ENCODE measurements around the gene LRRK1. TPM values are rescaled to one million over a fixed set of nuclear protein-coding genes. Genes with fewer than 3 reads are reported as not detected.

Gene LRRK1
- total RNA-seq, 1 experiment from 2014 or later, result not detected

DNA sequence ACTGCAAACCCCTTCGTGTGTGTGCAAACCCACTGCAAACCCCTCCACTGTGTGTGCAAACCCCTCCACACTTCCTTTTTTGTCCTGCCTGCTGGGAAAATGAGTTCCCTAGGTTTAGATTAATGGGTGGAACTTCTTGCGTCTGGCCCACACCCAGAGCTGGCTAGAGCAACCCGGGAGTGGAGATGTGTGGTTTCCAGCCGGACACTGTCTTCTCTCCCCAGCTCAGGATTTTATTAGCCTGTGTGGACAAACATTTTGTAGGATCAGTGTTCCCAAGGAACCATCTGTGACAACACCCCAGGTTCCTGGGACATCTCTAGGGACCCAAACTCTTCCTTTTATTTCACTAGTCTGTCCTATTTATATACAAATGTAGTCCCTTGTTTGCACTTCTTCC is 9.6 kb upstream of the LRRK1 start:
- in situ Hi-C loops (cut with HindIII; ENCODE audit: low sequenced_read_pairs), result no loop called here
- no peak for DNase-seq (ENCODE audit: low spot score)

DNA sequence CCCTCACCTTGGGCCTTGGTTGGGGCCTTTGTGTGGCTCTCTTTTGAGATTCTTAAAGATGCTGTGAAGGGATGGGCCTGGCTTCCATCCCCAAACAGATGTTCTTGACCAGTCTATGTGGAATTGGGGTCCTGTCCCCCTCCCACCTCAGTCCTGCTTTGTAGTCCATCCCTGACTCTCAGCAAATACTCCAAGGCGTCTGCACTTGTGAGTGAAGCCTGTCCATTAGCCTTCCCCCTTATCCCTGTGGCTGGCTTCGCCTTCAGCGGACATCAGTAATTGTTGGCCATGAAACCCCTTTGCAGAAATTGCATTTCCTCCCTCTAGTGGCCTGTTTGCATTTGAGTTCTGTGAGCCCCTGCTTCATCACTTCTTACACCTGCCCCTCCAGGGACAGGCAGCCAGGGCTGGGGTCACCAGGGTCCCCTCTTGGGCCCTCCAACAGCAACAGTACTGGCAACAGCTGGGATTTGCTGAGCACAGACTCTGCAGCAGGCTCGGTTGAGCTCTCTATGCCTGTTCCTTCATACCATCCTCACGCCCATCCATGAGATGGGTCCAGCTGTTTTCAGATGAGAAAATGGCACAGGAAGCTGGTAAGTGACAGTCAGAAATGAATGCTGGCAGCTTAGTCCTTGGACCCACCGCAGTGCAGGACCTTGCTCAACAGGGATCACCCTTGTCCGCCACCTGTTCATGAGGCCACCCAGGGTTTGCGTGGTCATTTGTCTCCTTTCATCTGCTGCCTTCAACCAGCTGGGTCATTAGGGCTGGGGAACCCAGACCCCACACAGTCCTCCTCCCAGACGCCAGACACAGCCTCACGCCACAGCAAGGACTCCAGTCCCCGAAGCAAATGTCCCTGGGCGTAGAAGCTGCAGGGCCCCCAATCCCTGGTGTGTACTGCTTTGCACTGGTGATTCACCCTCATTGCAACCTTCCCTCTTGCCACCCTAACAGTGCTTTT is 8.9 kb upstream of the LRRK1 start:
- in situ Hi-C loops (cut with HindIII; ENCODE audit: low sequenced_read_pairs), result no loop called here
- DNase-seq (ENCODE audit: low spot score), result no peak

DNA sequence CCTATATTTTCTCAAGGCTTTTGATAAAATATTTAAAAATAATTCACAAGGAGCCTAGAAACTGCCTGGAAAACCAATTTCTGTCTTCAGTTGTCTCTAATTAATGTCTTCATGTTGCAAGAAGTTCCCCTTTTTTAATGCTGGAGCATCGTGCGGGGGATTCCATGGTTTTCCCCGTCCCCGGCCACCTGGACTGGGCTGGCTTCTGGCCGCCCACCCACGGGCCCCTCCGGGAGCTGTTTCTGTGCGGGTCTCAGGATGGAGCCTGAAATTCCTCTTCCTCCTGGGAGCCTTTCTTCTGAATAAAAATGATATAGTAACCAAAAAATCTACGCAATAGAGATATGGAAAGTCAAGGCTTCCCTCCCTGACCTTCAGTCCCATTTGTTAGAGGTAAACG is 8.1 kb upstream of the LRRK1 start:
- in situ Hi-C loops (cut with HindIII; ENCODE audit: low sequenced_read_pairs), result no loop called here
- DNase-seq (ENCODE audit: low spot score), result no peak

DNA sequence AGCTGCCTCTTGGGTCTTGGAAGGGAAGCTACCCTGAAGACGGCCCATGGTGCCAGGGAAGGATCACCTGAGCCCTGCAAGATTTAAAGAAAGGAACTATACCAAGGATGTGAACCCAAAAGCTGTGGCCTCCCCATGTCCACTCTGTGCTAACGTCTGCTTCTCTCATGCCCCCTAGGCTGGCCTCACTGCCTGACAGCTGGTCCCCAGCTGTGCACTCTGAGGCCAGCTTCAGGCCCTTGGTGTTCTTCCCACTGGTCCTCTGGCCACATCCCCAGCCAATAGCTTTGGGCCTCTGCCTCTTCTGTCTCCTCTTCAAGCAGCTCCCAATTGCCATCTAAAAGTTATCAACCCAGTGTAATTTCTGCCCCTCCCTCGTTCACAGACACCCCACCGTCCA is 5.2 kb upstream of the LRRK1 start:
- no peak for DNase-seq (ENCODE audit: low spot score)
- in situ Hi-C loops (cut with HindIII; ENCODE audit: low sequenced_read_pairs), result no loop called here

DNA sequence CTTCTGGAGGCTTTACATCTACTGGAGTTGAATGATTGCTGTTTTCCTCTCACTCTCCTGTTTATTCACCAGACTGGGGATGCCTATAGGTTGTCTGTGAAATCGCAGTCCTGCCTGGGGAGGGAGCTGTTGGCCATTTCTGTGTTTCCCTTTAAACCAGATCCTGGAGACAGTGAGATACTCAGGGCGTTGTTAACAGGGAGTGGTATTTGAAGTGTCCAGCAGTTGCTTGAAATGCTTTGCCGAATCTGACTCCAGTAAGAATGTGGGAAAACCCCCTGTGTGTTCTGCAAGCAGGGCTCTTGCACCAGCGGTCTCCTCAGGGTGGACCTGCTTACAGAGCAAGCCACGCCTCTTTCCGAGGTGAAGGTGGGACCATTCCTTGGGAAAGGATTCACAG is 4.3 kb upstream of the LRRK1 start:
- DNase-seq (ENCODE audit: low spot score), result no peak
- in situ Hi-C loops (cut with HindIII; ENCODE audit: low sequenced_read_pairs), result no loop called here

DNA sequence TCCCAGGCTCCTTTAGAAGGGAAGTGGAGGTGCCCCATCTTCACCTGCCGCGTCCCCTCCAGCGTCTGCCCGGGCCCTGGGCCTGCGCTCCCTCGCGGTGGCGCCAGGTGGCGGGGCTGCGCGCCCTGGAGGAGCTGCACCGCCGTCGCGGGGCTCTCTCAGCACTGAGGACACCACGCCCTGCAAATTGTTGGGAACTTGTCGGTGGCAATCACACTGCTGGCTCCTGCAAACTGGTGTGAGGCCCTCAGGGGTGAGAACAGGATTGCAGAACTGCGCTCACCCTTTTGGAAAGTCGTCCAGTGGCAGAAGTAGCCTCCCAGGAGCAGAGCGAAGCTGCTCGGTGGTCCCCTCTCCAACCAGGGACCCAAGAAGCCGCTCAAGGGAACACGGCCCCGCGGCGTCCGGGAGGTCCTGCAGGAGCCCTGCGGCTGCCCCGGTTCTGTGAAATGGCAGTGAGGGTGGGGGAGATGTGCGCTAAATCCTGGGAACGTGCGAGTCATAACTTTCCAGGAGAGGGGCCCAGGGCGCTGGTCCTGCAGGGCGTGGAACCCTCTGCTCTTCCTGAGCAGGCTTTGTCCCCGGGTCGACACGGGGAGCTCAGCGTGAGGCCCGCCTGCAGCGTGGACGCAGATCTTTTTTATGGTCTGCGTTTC is 995 bp upstream of the LRRK1 start:
- in situ Hi-C loops (cut with HindIII; ENCODE audit: low sequenced_read_pairs), result no loop called here

DNA sequence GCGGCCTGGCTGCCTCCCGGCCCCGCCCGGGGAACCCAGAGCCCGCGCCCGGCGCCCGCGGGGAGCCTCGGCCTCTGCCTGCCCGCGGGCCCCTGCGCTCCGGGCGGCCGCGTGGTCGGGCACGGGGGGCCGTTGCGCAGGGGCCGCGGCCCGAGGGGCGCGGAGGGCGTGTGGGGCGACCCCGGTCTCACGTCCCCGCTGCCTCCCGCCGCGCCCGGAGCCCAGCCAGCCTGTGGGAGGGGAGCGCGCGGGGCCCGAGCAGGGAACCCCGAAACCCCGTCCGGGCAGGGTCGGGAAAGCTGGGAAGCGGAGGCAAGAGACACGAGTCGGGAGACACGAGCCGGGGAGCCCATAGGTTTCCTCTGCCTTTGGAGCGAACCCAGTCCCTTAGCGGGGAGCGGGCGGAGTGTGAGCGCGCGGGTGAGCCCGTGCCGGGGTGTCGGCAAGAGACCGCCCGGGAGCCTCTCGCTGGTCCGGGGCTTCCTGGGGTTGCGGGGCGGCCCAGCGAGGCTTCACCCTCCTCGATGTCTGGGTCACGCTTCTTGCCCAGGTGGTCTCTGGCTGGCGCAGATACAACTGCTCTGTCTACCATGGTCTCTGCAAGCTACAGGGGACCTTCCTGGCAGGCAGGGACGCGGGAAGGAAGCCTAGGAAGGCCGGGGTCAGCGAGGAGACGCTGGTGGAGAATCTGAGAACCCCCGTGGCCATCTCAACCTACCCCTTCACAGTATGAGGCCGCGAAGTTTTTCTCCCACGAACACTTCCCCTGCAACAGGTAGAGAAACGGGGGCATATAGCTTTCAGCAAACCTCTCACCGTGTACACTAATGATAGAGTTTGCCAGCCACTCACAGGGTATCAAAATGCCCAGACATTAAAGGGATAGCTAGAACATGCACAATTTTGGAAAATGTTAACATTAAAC is 586 bp downstream of the LRRK1 start:
- in situ Hi-C loops (cut with HindIII; ENCODE audit: low sequenced_read_pairs), result no loop called here
- peak; percentile 12 for DNase-seq (ENCODE audit: low spot score)

More for the DNA sequence above, 995 bp upstream of the LRRK1 start:
- peak; percentile 68 for DNase-seq (ENCODE audit: low spot score)

DNA sequence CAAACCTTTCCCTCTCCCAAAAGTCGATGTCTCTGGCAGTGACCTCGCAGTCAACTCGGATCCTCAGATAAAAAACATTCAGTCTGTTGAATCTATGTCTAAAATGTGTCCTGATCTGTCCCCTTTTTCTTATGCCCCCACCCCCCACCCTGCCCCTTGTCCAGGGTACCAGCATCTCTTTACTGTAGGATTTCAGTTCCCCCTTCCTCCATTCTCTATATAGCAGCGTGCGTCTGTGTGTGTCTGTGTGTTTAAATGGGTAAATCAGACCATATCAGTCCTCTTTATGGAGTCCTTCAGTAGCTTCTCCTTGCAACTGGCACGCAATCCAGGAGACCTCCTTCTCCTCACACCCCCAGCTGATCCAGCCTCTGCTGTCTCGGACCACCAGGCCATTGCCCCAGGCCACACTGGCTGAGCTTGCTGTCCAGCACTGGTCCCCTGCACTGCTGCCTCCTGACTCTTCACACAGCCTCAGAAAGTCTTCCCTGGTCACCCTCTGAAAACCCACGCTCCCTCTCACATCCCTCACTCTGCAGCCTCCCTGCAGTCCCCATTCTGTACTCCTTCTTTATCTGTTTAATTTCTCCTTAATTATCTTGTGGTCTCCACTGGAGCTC is 1.5 kb downstream of the LRRK1 start:
- in situ Hi-C loops (cut with HindIII; ENCODE audit: low sequenced_read_pairs), result no loop called here
- no peak for DNase-seq (ENCODE audit: low spot score)

DNA sequence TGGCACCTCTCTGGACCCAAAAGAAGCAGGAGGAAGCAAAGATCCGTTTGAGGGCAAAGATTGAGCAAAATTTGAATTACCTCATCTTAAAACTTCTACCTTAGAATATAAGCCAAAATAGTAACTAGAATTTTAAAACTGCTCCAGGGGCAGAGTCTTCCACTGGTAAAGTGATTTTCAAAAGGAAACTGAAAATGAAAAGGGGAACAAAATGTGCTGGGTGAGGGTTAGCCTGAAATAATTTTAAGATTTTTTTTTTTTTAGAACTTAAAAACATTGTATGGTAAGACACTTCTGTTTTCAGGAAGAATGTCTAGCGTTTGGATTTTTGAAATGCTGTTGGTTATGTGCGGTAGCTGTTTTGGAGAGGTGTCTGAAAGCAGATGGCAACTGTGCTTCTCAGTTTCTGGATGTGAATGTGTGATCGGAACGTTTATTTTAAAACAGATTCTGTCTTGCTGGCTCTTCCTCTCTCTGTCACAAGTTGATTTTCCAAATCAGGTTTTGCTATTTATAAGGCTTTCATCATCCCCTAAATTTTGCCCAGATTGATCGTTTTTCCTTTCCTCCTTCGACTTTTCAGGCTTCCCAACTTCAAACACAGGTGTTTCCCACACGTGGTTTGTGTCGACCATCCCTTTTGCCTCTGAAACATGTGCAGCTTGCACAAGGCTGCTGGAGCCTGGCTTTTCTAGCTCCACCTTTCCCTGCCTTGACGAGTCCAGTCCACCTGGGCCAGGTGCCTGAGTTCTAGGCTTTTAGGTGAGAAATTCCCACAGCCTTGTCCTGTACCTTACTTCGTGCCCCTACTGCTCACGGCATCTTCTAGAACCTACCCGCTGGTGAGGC is 3.3 kb downstream of the LRRK1 start:
- DNase-seq (ENCODE audit: low spot score), result no peak
- in situ Hi-C loops (cut with HindIII; ENCODE audit: low sequenced_read_pairs), result no loop called here

DNA sequence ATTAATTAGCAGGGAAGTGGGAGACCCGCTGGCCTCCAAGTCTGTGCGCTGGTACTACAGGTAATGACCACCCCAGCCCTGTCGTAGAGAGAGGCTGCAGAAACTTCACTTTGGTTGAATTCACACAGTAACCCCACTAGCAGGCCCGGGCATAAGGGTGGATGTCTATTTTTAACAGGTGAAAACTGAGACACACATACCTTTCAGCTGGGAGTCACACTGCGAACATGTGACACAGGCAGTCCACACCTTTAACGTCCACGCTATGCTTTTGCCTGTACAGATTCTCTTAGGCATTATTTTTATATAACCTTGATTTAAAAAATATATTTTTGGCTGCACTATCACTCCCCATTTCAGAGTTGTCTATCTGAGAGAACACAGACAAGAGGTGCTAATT is 3.9 kb downstream of the LRRK1 start:
- DNase-seq (ENCODE audit: low spot score), result no peak
- in situ Hi-C loops (cut with HindIII; ENCODE audit: low sequenced_read_pairs), result no loop called here

DNA sequence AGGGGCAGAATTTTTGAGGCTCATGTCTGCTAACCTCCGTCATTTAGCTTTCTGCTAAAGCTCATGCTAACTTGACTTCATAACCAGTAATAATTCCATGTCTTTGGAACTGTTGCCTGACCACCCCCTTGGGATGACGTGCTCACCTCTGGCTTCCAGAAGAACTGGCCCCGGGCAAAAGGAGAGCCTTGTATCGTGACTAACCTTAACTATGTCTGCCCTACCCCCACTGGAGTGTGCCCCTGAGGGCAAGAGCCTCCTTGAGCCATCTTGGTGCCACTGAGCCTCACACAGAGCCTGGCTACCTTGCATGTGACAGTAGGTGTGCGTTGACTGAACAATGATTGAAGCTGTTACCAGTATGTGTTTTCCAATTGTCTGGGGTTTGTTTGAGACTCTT is 4.7 kb downstream of the LRRK1 start:
- DNase-seq (ENCODE audit: low spot score), result no peak
- in situ Hi-C loops (cut with HindIII; ENCODE audit: low sequenced_read_pairs), result no loop called here

DNA sequence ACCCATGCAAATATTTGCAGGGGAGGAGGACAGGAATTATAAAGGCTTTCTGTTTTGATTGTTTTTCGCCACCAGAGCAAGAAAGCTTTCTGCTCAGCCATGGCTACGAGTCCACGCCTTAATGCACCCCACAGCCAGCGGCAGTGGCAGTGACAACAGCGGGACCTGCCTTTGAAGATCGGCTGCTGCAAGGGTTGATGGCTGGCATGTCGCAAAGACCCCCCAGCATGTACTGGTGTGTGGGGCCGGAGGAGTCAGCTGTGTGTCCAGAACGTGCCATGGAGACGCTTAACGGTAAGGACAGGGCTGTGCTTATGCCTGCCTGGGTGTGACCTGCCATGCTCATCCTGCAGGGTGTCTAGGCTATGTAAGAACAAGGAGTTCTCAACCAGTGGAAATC is 5.3 kb downstream of the LRRK1 start:
- in situ Hi-C loops (cut with HindIII; ENCODE audit: low sequenced_read_pairs), result no loop called here
- DNase-seq (ENCODE audit: low spot score), result no peak

DNA sequence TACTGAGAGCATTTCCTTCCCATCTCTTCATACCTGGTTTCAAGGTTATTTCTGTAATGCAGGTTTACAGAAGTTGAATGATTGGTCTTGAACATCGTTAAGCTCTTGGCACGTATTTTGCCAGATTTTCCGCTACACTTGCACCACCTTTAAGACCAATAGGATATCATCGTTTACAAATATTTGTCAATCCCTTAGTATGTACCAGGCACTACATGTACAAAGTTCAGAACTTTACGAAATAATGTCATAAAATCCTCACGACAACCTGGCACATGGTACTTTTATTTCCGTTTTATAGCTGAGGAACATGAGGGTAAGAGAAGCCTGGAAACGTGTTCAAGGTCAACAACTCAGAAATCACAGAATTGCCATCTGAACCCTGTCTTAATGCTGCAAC is 6.3 kb downstream of the LRRK1 start:
- in situ Hi-C loops (cut with HindIII; ENCODE audit: low sequenced_read_pairs), result no loop called here
- DNase-seq (ENCODE audit: low spot score), result no peak

DNA sequence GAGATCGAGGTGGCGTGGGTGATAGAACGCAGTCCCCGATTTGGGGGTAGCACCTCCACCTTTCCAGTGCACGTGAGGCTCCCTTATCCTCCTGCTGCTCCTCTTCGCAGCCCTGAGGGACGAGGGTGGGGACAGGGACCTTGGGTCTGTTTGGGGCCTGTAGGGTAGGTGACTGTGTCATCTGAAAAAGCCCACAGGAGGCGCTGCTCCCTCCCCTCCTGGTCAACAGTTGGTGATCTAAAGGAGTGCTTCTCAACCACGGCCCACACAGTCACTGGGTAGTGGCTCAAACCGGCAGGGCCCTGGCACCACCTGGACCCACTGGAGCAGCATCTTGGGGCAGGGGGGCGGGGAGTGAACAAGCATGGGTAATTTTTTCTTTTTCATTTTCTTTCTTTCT is 7.1 kb downstream of the LRRK1 start:
- in situ Hi-C loops (cut with HindIII; ENCODE audit: low sequenced_read_pairs), result no loop called here
- no peak for DNase-seq (ENCODE audit: low spot score)

DNA sequence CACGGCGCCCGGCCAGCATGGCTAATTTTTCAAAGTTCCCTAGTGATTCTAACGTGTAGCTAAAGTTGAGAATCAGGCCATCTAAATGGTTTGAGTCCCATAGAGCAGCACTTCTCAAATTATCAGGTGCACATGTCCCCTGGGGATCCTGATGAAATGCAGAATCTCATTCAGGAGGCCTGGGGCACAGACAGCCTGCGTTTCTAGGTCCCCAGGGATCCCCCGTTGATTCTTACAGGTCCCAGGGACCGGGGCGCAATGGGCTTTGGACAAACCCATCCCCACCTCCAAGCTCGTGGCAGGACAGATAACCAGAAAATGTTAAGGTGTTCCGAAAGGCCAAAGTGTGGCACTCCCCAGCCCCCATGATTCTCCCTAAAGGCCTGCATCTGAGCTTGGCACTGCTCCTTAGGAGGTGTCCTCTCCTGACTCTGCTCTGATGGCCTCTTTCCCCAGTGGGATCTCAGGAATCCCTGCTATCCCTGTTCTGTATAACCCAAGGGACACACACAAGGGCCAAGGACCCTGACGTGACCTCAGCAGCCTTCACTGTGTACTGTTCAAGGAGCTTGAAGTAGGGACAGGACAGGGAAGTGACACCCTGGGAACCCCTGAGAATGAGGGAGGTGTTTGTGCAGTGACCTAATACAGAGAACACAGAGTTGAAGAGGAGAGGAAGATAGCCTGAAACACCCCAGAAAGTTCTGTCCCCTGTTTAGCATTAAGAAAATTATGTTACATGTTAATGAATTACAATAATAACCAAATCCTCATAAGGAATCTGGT is 8.0 kb downstream of the LRRK1 start:
- in situ Hi-C loops (cut with HindIII; ENCODE audit: low sequenced_read_pairs), result no loop called here
- no peak for DNase-seq (ENCODE audit: low spot score)

DNA sequence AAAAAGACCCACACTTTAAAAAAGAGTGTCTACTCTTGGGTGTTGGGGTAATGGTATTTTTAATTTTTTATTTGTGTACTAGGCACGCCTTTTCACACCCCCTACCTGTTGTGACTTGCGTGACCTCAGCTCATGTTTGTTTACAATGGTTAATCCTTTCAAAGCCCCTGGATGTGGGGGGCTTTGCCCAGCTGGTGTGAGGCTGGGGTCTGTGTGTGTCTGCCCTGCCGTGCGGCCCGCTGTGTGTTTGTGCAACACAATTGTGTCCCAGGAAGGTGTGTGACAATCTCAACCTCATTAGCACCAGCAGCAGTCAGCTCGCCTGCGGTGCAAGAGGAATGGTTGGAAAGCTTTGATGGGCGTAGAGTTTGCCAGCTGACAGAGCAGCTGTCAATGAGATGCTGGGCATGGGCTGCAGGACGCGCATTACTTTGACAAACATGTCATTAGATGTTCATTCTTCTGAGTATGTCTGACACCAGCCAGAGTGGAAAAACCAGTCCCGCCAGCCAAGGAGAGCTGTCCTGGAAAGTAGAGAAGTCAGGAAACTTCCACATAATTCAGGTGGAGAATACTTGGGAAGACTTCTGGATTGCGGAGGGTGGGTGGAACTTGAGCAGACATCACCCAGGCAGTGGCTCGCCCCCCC is 9.6 kb downstream of the LRRK1 start:
- in situ Hi-C loops (cut with HindIII; ENCODE audit: low sequenced_read_pairs), result no loop called here
- DNase-seq (ENCODE audit: low spot score), result no peak

DNA sequence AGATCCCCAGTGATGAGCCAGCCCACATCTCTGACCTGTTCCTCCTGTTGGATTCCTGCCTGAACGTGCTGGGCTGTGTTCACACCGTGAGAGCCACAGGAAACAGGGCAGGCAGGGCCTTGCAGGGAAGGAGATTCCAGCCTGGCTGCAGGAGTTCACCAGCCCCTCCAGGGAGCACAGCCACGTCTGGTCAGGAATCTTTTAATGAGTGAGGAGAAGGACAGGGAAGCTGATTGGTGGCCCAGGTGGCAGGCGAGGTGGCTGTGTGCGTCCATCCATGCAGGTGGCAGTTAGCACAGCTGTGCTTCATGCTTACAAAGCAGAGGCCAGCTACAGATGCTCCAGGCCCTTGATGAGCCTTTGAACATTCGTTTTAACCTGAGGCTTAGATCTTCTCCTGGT is 10.5 kb downstream of the LRRK1 start:
- in situ Hi-C loops (cut with HindIII; ENCODE audit: low sequenced_read_pairs), result no loop called here
- peak; percentile 2 for DNase-seq (ENCODE audit: low spot score)
